Peyer's patch (tissue), 4 donors: ENCODE measurements around the gene PLA2G4A.

Experiments used
- CTCF ChIP-seq, 6 experiments: fragments of 450-650 bp in 4 of 6; fragments of 200-600 bp in 2 of 6; sonication (generic) in 1 of 6; IDR thresholded peaks; one replicate each; pipeline ENCODE4 v1.5.1; 2017 to 2019; ENCODE audit warnings: antibody characterized with exemption in 6 of 6, mild to moderate bottlenecking in 3 of 6, moderate library complexity in 1 of 6
- POLR2A ChIP-seq, 2 donors: fragments of 450-650 bp; IDR thresholded peaks; one replicate each; pipeline ENCODE4 v1.5.1; 2017; ENCODE audit warnings: antibody characterized with exemption in 2 of 2, mild to moderate bottlenecking in 2 of 2, moderate library complexity in 2 of 2

GRCh38 chr1:186983327-186983726 is 154.6 kb downstream of the PLA2G4A start:
- TF ChIP-seq CTCF (IDR thresholded peaks at IDR 0.05): no peak
- no peak for TF ChIP-seq POLR2A (IDR thresholded peaks at IDR 0.05)
